GM23248 (cell line): Measurements from ENCODE around the gene ZBTB45. TPM values are rescaled to one million over a fixed set of nuclear protein-coding genes. Genes with fewer than 3 reads are reported as not detected.

Source experiments
- DNase-seq: peaks from one replicate; pipeline ENCODE4 v3.0.0-alpha.2; 2015
- H2AFZ ChIP-seq: fragments of 200-600 bp; sonication (generic); 2 replicates; pipeline ENCODE4 v1.6.1; 2016; ENCODE audit warnings: antibody characterized with exemption
- H3F3A ChIP-seq: fragments of 200-600 bp; sonication (generic); 2 replicates; pipeline ENCODE4 v1.6.1; 2016; ENCODE audit warnings: mild to moderate bottlenecking, antibody characterized with exemption, mixed run types; ENCODE audit not compliant: insufficient read depth
- H3K27ac ChIP-seq: fragments of 200-600 bp; sonication (generic); 2 replicates; pipeline ENCODE4 v1.5.1; 2016; ENCODE audit warnings: mild to moderate bottlenecking
- H3K27me3 ChIP-seq: fragments of 200-600 bp; sonication (generic); replicated peaks from 2 replicates; pipeline ENCODE4 v1.6.1; 2016; ENCODE audit warnings: mild to moderate bottlenecking; ENCODE audit not compliant: insufficient read depth
- H3K36me3 ChIP-seq: fragments of 200-600 bp; sonication (generic); 2 replicates; pipeline ENCODE4 v1.6.1; 2016; ENCODE audit warnings: low read depth, mild to moderate bottlenecking
- H3K4me1 ChIP-seq: fragments of 200-600 bp; sonication (generic); 2 replicates; pipeline ENCODE4 v1.6.1; 2016; ENCODE audit warnings: mild to moderate bottlenecking; ENCODE audit not compliant: insufficient read depth
- H3K4me2 ChIP-seq: fragments of 200-600 bp; sonication (generic); one replicate; pipeline ENCODE4 v1.6.1; 2016; ENCODE audit warnings: mild to moderate bottlenecking; ENCODE audit not compliant: unreplicated experiment
- H3K4me3 ChIP-seq: fragments of 200-600 bp; sonication (generic); 2 replicates; pipeline ENCODE4 v1.5.1; 2016; ENCODE audit warnings: mild to moderate bottlenecking
- H3K79me2 ChIP-seq: fragments of 200-600 bp; sonication (generic); 2 replicates; pipeline ENCODE4 v1.6.1; 2016; ENCODE audit warnings: mild to moderate bottlenecking; ENCODE audit not compliant: insufficient read depth
- H3K9ac ChIP-seq: fragments of 200-600 bp; sonication (generic); 2 replicates; pipeline ENCODE4 v1.6.1; 2016; ENCODE audit warnings: mild to moderate bottlenecking
- H3K9me2 ChIP-seq: fragments of 200-600 bp; sonication (generic); 2 replicates; pipeline ENCODE4 v1.6.1; 2016; ENCODE audit warnings: mixed run types, mild to moderate bottlenecking, moderate library complexity; ENCODE audit not compliant: insufficient read depth
- H3K9me3 ChIP-seq: fragments of 200-600 bp; sonication (generic); one replicate; pipeline ENCODE4 v1.6.1; 2017; ENCODE audit warnings: low read depth
- H4K20me1 ChIP-seq: fragments of 200-600 bp; sonication (generic); 2 replicates; pipeline ENCODE4 v1.6.0; 2016; ENCODE audit not compliant: insufficient read depth
- EZH2 ChIP-seq: fragments of 200-600 bp; sonication (generic); IDR thresholded peaks from 2 replicates; pipeline ENCODE4 v1.6.1; 2018; ENCODE audit warnings: antibody characterized with exemption, mild to moderate bottlenecking; ENCODE audit not compliant: insufficient read depth, poor library complexity, severe bottlenecking
- EZH2phosphoT487 ChIP-seq: fragments of 200-600 bp; sonication (generic); IDR thresholded peaks from 2 replicates; pipeline ENCODE4 v1.6.1; 2018; ENCODE audit warnings: antibody characterized with exemption, moderate library complexity, mild to moderate bottlenecking, low read depth; ENCODE audit not compliant: insufficient read depth
- WGBS, 2 experiments: methylation state at CpG; one replicate each; pipeline ENCODE4 v1.1.6; 2015 to 2017; ENCODE audit warnings: low lambda C conversion rate in 2 of 2, low coverage in 1 of 2; ENCODE audit errors: missing lambda C conversion rate in 2 of 2; 5-methylcytosine and 5-hydroxymethylcytosine counted together
- in situ Hi-C: fragments of 300-500 bp; cut with MboI; formaldehyde crosslinking; loops from 2 replicates; pipeline ENCODE4 v1.15.0; 2020
- polyA plus RNA-seq: library from polyadenylated mRNA; unstranded; fragments of >200 nt; fragmentation: Nextera tagmentation; extraction: Ambion mirVana; gene quantifications from 2 replicates; pipeline ENCODE4 v1.2.1, GENCODE V29; 2016
- total RNA-seq: library from RNA; depleted of rRNA; stranded (reverse); fragments of >200 nt; shearing (Covaris generic); gene quantifications from 2 replicates; pipeline ENCODE4 v1.2.3, GENCODE V29; 2014

Gene ZBTB45
- total and polyA plus RNA-seq, 2 experiments from 2014 or later, result 9.0 to 16.0 TPM

GRCh38 chr19:58518256-58519086 lies 1.1 kb downstream of the ZBTB45 start:
- H2AFZ ChIP-seq, result peak overlapping the region; percentile 85
- peak; percentile 30 for DNase-seq
- no peaks in the 10 kb centered on the region for H4K20me1 ChIP-seq
- H3K27ac ChIP-seq, result peak overlapping the region; percentile 89
- no peaks in the 10 kb centered on the region for H3K9me3 ChIP-seq
- no peaks in the 10 kb centered on the region for H3K27me3 ChIP-seq
- peak overlapping the region; percentile 94 for H3K4me3 ChIP-seq
- peaks cover 5% of the 10 kb centered on the region; the same call in 1 of the 2 replicates for H3K36me3 ChIP-seq
- H3K9ac ChIP-seq, result peak overlapping the region; percentile 97
- peak overlapping the region; percentile 95 for H3K4me2 ChIP-seq
- peaks cover 18% of the 10 kb centered on the region; the same call in 1 of the 2 replicates for H3F3A ChIP-seq
- H3K9me2 ChIP-seq, result no peaks in the 10 kb centered on the region
- in situ Hi-C loops, result no loop called here
- TF ChIP-seq EZH2phosphoT487, result no peak
- 8% methylated on average over 21 to 22 of the region's 22 CpGs for WGBS, 2 experiments
- peaks cover 46% of the 10 kb centered on the region for H3K79me2 ChIP-seq
- H3K4me1 ChIP-seq, result peaks cover 12% of the 10 kb centered on the region

- Histone ChIP-seq H3K9me3 (no peaks in the 10 kb centered on the region), H2AFZ (no peak overlapping the region), H3K79me2 (peaks cover 46% of the 10 kb centered on the region), H3K27me3 (no peaks in the 10 kb centered on the region), H3K9ac (no peak overlapping the region), H3K4me1 (peaks cover 12% of the 10 kb centered on the region), H3K4me3 (no peak overlapping the region), H3K4me2 (no peak overlapping the region), H4K20me1 (no peaks in the 10 kb centered on the region), H3F3A (peaks cover 18% of the 10 kb centered on the region; the same call in 1 of the 2 replicates), H3K27ac (no peak overlapping the region), H3K9me2 (no peaks in the 10 kb centered on the region), H3K36me3 (peaks cover 5% of the 10 kb centered on the region; the same call in 1 of the 2 replicates)
- in situ Hi-C loops, result no loop called here
- WGBS, 2 experiments, result 92 to 96% methylated on average over 45 to 64 of the region's 65 CpGs
- TF ChIP-seq EZH2 (no peak), EZH2phosphoT487 (no peak)
- DNase-seq, result no peak
These were observed 2.4 kb downstream of the ZBTB45 start for GRCh38 chr19:58516964-58517833.

DNA sequence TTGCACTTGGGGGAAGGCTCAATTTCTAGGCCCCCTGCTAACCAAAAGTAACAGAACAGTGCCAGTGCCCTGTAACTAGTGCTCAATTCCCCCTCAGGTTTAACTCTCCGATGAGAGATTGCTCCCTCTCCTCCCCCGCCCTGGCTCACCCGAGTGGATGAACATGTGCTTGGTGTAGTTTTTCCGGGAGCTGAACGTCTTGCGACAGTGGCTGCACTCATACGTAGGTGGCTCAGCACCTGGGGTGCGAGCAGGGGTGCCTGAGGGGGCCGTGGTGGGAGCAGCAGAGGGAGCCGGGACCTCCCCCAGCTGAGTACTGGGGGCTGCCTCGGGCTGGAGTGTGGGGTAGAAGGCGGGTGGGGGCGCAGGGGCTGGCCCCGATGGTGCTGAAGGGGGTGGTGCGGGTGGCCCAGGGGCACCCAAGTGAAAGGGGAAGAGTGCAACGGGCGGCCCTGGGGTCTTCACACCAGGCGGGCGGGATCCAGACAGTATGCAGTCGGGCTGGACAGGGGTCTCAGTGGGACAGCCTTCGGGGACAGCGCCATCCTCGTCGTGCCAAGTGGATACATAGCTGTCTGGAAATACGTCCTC lies 3.3 kb downstream of the ZBTB45 start:
- in situ Hi-C loops, result no loop called here
- no peak for DNase-seq

GRCh38 chr19:58515259-58515658 lies 4.4 kb downstream of the ZBTB45 start:
- 75 to 88% methylated on average over 2 of the region's 2 CpGs for WGBS, 2 experiments
- no peak for TF ChIP-seq EZH2
- no peak for TF ChIP-seq EZH2phosphoT487
- H3K4me3 ChIP-seq, result no peak overlapping the region
- in situ Hi-C loops, result no loop called here
- no peak overlapping the region for H3K4me2 ChIP-seq
- no peaks in the 10 kb centered on the region for H3K27me3 ChIP-seq
- H4K20me1 ChIP-seq, result no peaks in the 10 kb centered on the region
- peaks cover 7% of the 10 kb centered on the region for H3K4me1 ChIP-seq
- H3K9me3 ChIP-seq, result no peaks in the 10 kb centered on the region
- H3K36me3 ChIP-seq, result peaks cover 5% of the 10 kb centered on the region; the same call in 1 of the 2 replicates
- H3K79me2 ChIP-seq, result peaks cover 46% of the 10 kb centered on the region
- no peak for DNase-seq
- H3K9me2 ChIP-seq, result no peaks in the 10 kb centered on the region
- no peak overlapping the region for H3K27ac ChIP-seq
- peak overlapping the region; percentile 25; the same call in 1 of the 2 replicates for H3K9ac ChIP-seq
- no peak overlapping the region for H2AFZ ChIP-seq
- H3F3A ChIP-seq, result peaks cover 14% of the 10 kb centered on the region; the same call in 1 of the 2 replicates

More for the DNA sequence above, 3.3 kb downstream of the ZBTB45 start:
- H3F3A ChIP-seq, result peaks cover 18% of the 10 kb centered on the region; the same call in 1 of the 2 replicates
- no peaks in the 10 kb centered on the region for H3K9me3 ChIP-seq
- H4K20me1 ChIP-seq, result no peaks in the 10 kb centered on the region
- peaks cover 5% of the 10 kb centered on the region; the same call in 1 of the 2 replicates for H3K36me3 ChIP-seq
- no peak overlapping the region for H2AFZ ChIP-seq
- no peak overlapping the region for H3K4me3 ChIP-seq
- no peak for TF ChIP-seq EZH2phosphoT487
- no peak for TF ChIP-seq EZH2
- H3K27me3 ChIP-seq, result no peaks in the 10 kb centered on the region
- no peak overlapping the region for H3K9ac ChIP-seq
- WGBS, 2 experiments, result 78 to 89% methylated on average over 7 to 25 of the region's 25 CpGs
- H3K27ac ChIP-seq, result no peak overlapping the region
- no peak overlapping the region for H3K4me2 ChIP-seq
- peaks cover 12% of the 10 kb centered on the region for H3K4me1 ChIP-seq
- H3K79me2 ChIP-seq, result peaks cover 46% of the 10 kb centered on the region
- H3K9me2 ChIP-seq, result no peaks in the 10 kb centered on the region
